Central memory CD4-positive, alpha-beta T cell (primary cell): Measurements from ENCODE around the gene OR2V1.
"Not testable (repeated sequence)": the region's sequence is repeated elsewhere in the genome, so short reads cannot be mapped to it uniquely, and the experiment has no call there.

Source experiments
- DNase-seq: peaks from one replicate; pipeline ENCODE4 v3.0.0; 2022

OR2V1 gene

GRCh38 chr5:181101030-181101641 is 29.8 kb downstream of the OR2V1 start:
- not testable (repeated sequence) for DNase-seq

GRCh38 chr5:181100121-181100875 is 30.7 kb downstream of the OR2V1 start:
- no peak for DNase-seq

GRCh38 chr5:181099602-181100086 is 31.3 kb downstream of the OR2V1 start:
- DNase-seq: no peak

GRCh38 chr5:181098762-181099601 is 32.0 kb downstream of the OR2V1 start:
- no peak for DNase-seq

GRCh38 chr5:181097759-181098491 is 33.0 kb downstream of the OR2V1 start:
- not testable (repeated sequence) for DNase-seq

GRCh38 chr5:181097383-181097753 is 33.6 kb downstream of the OR2V1 start:
- not testable (repeated sequence) for DNase-seq

GRCh38 chr5:181096721-181097382 is 34.1 kb downstream of the OR2V1 start:
- not testable (repeated sequence) for DNase-seq

- not testable (repeated sequence) for DNase-seq
These were observed 35.8 kb downstream of the OR2V1 start for GRCh38 chr5:181095162-181095561.

GRCh38 chr5:181092428-181092827 is 38.5 kb downstream of the OR2V1 start:
- DNase-seq: no peak

- DNase-seq: no peak
These were observed 42.7 kb downstream of the OR2V1 start for GRCh38 chr5:181088289-181088688.

- no peak for DNase-seq
These were observed 43.7 kb downstream of the OR2V1 start for GRCh38 chr5:181087309-181087708.

- no peak for DNase-seq
These were observed 44.1 kb downstream of the OR2V1 start for GRCh38 chr5:181086884-181087205.

GRCh38 chr5:181086026-181086883 is 44.7 kb downstream of the OR2V1 start:
- no peak for DNase-seq

- no peak for DNase-seq
These were observed 46.3 kb downstream of the OR2V1 start for GRCh38 chr5:181084621-181085195.

- no peak for DNase-seq
These were observed 49.0 kb downstream of the OR2V1 start for GRCh38 chr5:181081989-181082388.

- no peak for DNase-seq
These were observed 54.0 kb downstream of the OR2V1 start for GRCh38 chr5:181076920-181077319.
